ENCODE measurements around the gene RAMP2. TPM values are rescaled to one million over a fixed set of nuclear protein-coding genes. Genes with fewer than 3 reads are reported as not detected.

Gene RAMP2
- total RNA-seq, 1 experiment from 2014 or later: 21.4 TPM

GRCh38 chr17:42751628-42752027, 9.4 kb upstream of the RAMP2 start:
- no TSS peak for BruUV-seq (replicated peaks)
- no peaks in the 10 kb centered on the region for H3K36me3 Mint-ChIP-seq (ENCODE audit: insufficient read depth, unreplicated experiment)
- peaks cover 6% of the 10 kb centered on the region for H3K27me3 Mint-ChIP-seq (ENCODE audit: insufficient read depth, unreplicated experiment)
- H3K9me3 Mint-ChIP-seq (ENCODE audit: unreplicated experiment): no peaks in the 10 kb centered on the region
- intact Hi-C loops (cut with micrococcal nuclease; ENCODE audit: unreplicated experiment): no loop called here
- no peaks in the 10 kb centered on the region for H3K4me1 ChIP-seq
- no peaks in the 10 kb centered on the region for H3K27me3 ChIP-seq (replicated peaks; ENCODE audit: control insufficient read depth, insufficient read depth, low read length)
- H3K4me3 Mint-ChIP-seq (ENCODE audit: unreplicated experiment): no peak overlapping the region
- CTCF ChIA-PET: interaction anchor here (0.7 kb wide), 1 partner anchor 183 kb away, joined by 4 read pairs; no protein-coding TSS in a partner anchor
- no peaks in the 10 kb centered on the region for H3K36me3 ChIP-seq (ENCODE audit: control insufficient read depth, insufficient read depth, low read length)
- H3K9me3 ChIP-seq: no peaks in the 10 kb centered on the region
- no peak overlapping the region for H3K27ac Mint-ChIP-seq (ENCODE audit: unreplicated experiment)
- DNase-seq: no peak
- peaks cover 10% of the 10 kb centered on the region for H3K4me1 Mint-ChIP-seq (ENCODE audit: low read depth, unreplicated experiment)
- no peak overlapping the region for H3K4me3 ChIP-seq (ENCODE audit: low read depth, low read length)
- TF ChIP-seq CTCF (IDR thresholded peaks at IDR 0.05; ENCODE audit: insufficient read depth in 1 of 2, low read depth in 1 of 2, low read length in 1 of 2, severe bottlenecking in 1 of 2, unreplicated experiment in 1 of 2): no peak
- POLR2A ChIA-PET: interaction anchor here (1.6 kb wide), 1 partner anchor 12 kb away, joined by 3 read pairs; no protein-coding TSS in a partner anchor

GRCh38 chr17:42754782-42755181, 6.2 kb upstream of the RAMP2 start:
- peaks cover 4% of the 10 kb centered on the region for H3K4me1 ChIP-seq
- no peaks in the 10 kb centered on the region for H3K36me3 Mint-ChIP-seq (ENCODE audit: insufficient read depth, unreplicated experiment)
- CTCF ChIA-PET: interaction anchor here (0.6 to 1.4 kb wide), 2 partner anchors 9 to 63 kb away, joined by 3 to 4 read pairs; no protein-coding TSS in a partner anchor

More at GRCh38 chr17:42754782-42755181, 6.2 kb upstream of the RAMP2 start:
- no peak overlapping the region for H3K27ac Mint-ChIP-seq (ENCODE audit: unreplicated experiment)
- H3K4me3 Mint-ChIP-seq (ENCODE audit: unreplicated experiment): no peak overlapping the region
- H3K9me3 Mint-ChIP-seq (ENCODE audit: unreplicated experiment): no peaks in the 10 kb centered on the region
- no TSS peak for BruUV-seq (replicated peaks)
- Histone ChIP-seq H3K4me3 (ENCODE audit: low read depth, low read length) (no peak overlapping the region), H3K9me3 (no peaks in the 10 kb centered on the region), H3K27me3 (replicated peaks; ENCODE audit: control insufficient read depth, insufficient read depth, low read length) (no peaks in the 10 kb centered on the region), H3K36me3 (ENCODE audit: control insufficient read depth, insufficient read depth, low read length) (no peaks in the 10 kb centered on the region)
- no peak for DNase-seq
- intact Hi-C loops (cut with micrococcal nuclease; ENCODE audit: unreplicated experiment): no loop called here
- H3K27me3 Mint-ChIP-seq (ENCODE audit: insufficient read depth, unreplicated experiment): peaks cover 2% of the 10 kb centered on the region
- POLR2A ChIA-PET: interaction anchor here (0.6 kb wide), 1 partner anchor 69 kb away, joined by 3 read pairs; no protein-coding TSS in a partner anchor
- no peak for TF ChIP-seq CTCF (IDR thresholded peaks at IDR 0.05; ENCODE audit: insufficient read depth in 1 of 2, low read depth in 1 of 2, low read length in 1 of 2, severe bottlenecking in 1 of 2, unreplicated experiment in 1 of 2)
- H3K4me1 Mint-ChIP-seq (ENCODE audit: low read depth, unreplicated experiment): no peaks in the 10 kb centered on the region

All from Caco-2 (cell line).